Uterus (tissue), 4 donors: ENCODE results near the gene TLX3. TPM values are rescaled to one million over a fixed set of nuclear protein-coding genes. Genes with fewer than 3 reads are reported as not detected.

Experiments used
- DNase-seq, 2 donors: peaks; one replicate each; pipeline ENCODE4 v3.0.0-alpha.2; 2019 to 2020
- H3K27ac ChIP-seq, 2 donors: fragments of 200-600 bp; sonication (generic); 1 replicate in 1 of 2; 2 replicates in 1 of 2; pipeline ENCODE4 v1.5.1; 2016 to 2018
- H3K27me3 ChIP-seq, 2 donors: fragments of 200-600 bp; sonication (generic); one replicate each; pipeline ENCODE4 v1.5.1; 2018 to 2019; ENCODE audit warnings: control low read depth in 1 of 2
- H3K36me3 ChIP-seq, 2 donors: fragments of 200-600 bp; sonication (generic); one replicate each; pipeline ENCODE4 v1.5.1; 2019; ENCODE audit warnings: control low read depth in 1 of 2
- H3K4me1 ChIP-seq, 2 donors: fragments of 200-600 bp; sonication (generic); one replicate each; pipeline ENCODE4 v1.5.1; 2018 to 2019; ENCODE audit warnings: control low read depth in 1 of 2
- H3K4me3 ChIP-seq, 2 donors: fragments of 200-600 bp; sonication (generic); 1 replicate in 1 of 2; 2 replicates in 1 of 2; pipeline ENCODE4 v1.5.1; 2018 to 2019; ENCODE audit warnings: mild to moderate bottlenecking in 1 of 2
- H3K9me3 ChIP-seq, 2 donors: fragments of 200-600 bp; sonication (generic); one replicate each; pipeline ENCODE4 v1.5.1; 2019; ENCODE audit warnings: control low read depth in 1 of 2
- CTCF ChIP-seq, 4 experiments: fragments of 200-600 bp in 2 of 4; fragments of 450-650 bp in 2 of 4; sonication (generic) in 2 of 4; IDR thresholded peaks; one replicate each; pipeline ENCODE4 v1.5.1; 2016 to 2019; ENCODE audit warnings: antibody characterized with exemption in 4 of 4, mild to moderate bottlenecking in 2 of 4, moderate library complexity in 1 of 4
- POLR2A ChIP-seq, 2 donors: fragments of 450-650 bp; IDR thresholded peaks; one replicate each; pipeline ENCODE4 v1.6.1; 2016; ENCODE audit warnings: antibody characterized with exemption in 2 of 2, mild to moderate bottlenecking in 1 of 2, moderate library complexity in 1 of 2
- intact Hi-C: fragments of 100-400 bp; cut with DNase I; formaldehyde crosslinking; loops from one replicate; pipeline ENCODE4 v1.15.1; 2023; ENCODE audit warnings: low total_unique reads
- total RNA-seq, 4 donors: library from RNA; depleted of rRNA in 3 of 4; stranded (reverse); fragments of >200 nt in 3 of 4; gene quantifications; one replicate each; pipeline versions ENCODE4 v1.1.0 to v1.2.4, GENCODE V29; 2014 to 2023
- donor health status: DM: yes; HTN: yes; CAD: no.

TLX3 gene
- total RNA-seq, 4 donors from 2014 or later, result not detected

GRCh38 chr5:171312129-171312974, 3.3 kb downstream of the TLX3 start:
- no peak overlapping the region for H3K27ac ChIP-seq
- DNase-seq, result no peak
- H3K4me1 ChIP-seq, result peaks cover 0 to 36% of the 10 kb centered on the region in 2 donors
- intact Hi-C loops, result no loop called here
- H3K9me3 ChIP-seq, result no peaks in the 10 kb centered on the region
- no peaks in the 10 kb centered on the region for H3K36me3 ChIP-seq
- peaks cover 11 to 90% of the 10 kb centered on the region in 2 donors for H3K27me3 ChIP-seq
- TF ChIP-seq CTCF (IDR thresholded peaks at IDR 0.05) (no peak), POLR2A (IDR thresholded peaks at IDR 0.05) (no peak)
- H3K4me3 ChIP-seq, result no peak overlapping the region

- Histone ChIP-seq H3K4me3 (no peak overlapping the region), H3K4me1 (peaks cover 0 to 36% of the 10 kb centered on the region in 2 donors), H3K27me3 (peaks cover 11 to 88% of the 10 kb centered on the region in 2 donors), H3K36me3 (no peaks in the 10 kb centered on the region), H3K27ac (no peak overlapping the region), H3K9me3 (no peaks in the 10 kb centered on the region)
- no peak for DNase-seq
- TF ChIP-seq CTCF (IDR thresholded peaks at IDR 0.05) (no peak), POLR2A (IDR thresholded peaks at IDR 0.05) (no peak)
- intact Hi-C loops, result no loop called here
Observed at GRCh38 chr5:171313481-171314206, 4.6 kb downstream of the TLX3 start.

GRCh38 chr5:171314728-171315385, 5.8 kb downstream of the TLX3 start:
- DNase-seq, result no peak
- intact Hi-C loops, result no loop called here
- Histone ChIP-seq H3K27me3 (peaks cover 11 to 78% of the 10 kb centered on the region in 2 donors), H3K4me3 (no peak overlapping the region), H3K27ac (no peak overlapping the region), H3K9me3 (no peaks in the 10 kb centered on the region), H3K4me1 (peaks cover 0 to 36% of the 10 kb centered on the region in 2 donors), H3K36me3 (no peaks in the 10 kb centered on the region)
- TF ChIP-seq CTCF (IDR thresholded peaks at IDR 0.05), result no peak
- no peak for TF ChIP-seq POLR2A (IDR thresholded peaks at IDR 0.05)

GRCh38 chr5:171315386-171315891, 6.4 kb downstream of the TLX3 start:
- no peak overlapping the region for H3K4me3 ChIP-seq
- peaks cover 0 to 36% of the 10 kb centered on the region in 2 donors for H3K4me1 ChIP-seq
- no peaks in the 10 kb centered on the region for H3K36me3 ChIP-seq

More at GRCh38 chr5:171315386-171315891, 6.4 kb downstream of the TLX3 start:
- no peak for DNase-seq
- Histone ChIP-seq H3K27me3 (peaks cover 11 to 73% of the 10 kb centered on the region in 2 donors), H3K27ac (no peak overlapping the region), H3K9me3 (no peaks in the 10 kb centered on the region)
- intact Hi-C loops, result no loop called here
- TF ChIP-seq POLR2A (IDR thresholded peaks at IDR 0.05) (no peak), CTCF (IDR thresholded peaks at IDR 0.05) (no peak)
